ENCODE measurements around the gene EFNA5. TPM values are rescaled to one million over a fixed set of nuclear protein-coding genes. Genes with fewer than 3 reads are reported as not detected.

Gene EFNA5
- total and polyA plus RNA-seq, 2 of the 8 experiments (the other 6 are each of a cell fraction or from before 2014, with no cell fraction given): 9.6 to 21.8 TPM

DNA sequence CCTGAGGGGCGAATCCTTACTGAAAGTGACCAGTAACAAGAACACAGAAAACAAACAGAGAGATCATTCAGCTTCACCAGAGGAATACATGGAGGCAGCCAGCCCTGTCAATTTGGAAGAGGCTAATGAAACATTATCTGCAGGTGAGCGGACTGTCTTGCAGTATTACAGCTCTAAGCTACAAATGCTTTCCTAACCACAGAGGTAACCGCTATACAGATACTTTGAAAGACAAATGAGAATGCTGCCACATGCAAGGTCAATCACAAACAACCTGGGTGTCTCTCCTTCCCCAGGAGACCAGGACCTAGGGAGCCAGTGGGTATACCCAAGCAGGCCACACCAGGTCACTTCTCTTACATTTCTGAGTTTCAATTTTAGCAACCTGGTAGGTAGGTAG is 30.2 kb downstream of the EFNA5 start (continued):
- TF ChIP-seq, protein P1, sequence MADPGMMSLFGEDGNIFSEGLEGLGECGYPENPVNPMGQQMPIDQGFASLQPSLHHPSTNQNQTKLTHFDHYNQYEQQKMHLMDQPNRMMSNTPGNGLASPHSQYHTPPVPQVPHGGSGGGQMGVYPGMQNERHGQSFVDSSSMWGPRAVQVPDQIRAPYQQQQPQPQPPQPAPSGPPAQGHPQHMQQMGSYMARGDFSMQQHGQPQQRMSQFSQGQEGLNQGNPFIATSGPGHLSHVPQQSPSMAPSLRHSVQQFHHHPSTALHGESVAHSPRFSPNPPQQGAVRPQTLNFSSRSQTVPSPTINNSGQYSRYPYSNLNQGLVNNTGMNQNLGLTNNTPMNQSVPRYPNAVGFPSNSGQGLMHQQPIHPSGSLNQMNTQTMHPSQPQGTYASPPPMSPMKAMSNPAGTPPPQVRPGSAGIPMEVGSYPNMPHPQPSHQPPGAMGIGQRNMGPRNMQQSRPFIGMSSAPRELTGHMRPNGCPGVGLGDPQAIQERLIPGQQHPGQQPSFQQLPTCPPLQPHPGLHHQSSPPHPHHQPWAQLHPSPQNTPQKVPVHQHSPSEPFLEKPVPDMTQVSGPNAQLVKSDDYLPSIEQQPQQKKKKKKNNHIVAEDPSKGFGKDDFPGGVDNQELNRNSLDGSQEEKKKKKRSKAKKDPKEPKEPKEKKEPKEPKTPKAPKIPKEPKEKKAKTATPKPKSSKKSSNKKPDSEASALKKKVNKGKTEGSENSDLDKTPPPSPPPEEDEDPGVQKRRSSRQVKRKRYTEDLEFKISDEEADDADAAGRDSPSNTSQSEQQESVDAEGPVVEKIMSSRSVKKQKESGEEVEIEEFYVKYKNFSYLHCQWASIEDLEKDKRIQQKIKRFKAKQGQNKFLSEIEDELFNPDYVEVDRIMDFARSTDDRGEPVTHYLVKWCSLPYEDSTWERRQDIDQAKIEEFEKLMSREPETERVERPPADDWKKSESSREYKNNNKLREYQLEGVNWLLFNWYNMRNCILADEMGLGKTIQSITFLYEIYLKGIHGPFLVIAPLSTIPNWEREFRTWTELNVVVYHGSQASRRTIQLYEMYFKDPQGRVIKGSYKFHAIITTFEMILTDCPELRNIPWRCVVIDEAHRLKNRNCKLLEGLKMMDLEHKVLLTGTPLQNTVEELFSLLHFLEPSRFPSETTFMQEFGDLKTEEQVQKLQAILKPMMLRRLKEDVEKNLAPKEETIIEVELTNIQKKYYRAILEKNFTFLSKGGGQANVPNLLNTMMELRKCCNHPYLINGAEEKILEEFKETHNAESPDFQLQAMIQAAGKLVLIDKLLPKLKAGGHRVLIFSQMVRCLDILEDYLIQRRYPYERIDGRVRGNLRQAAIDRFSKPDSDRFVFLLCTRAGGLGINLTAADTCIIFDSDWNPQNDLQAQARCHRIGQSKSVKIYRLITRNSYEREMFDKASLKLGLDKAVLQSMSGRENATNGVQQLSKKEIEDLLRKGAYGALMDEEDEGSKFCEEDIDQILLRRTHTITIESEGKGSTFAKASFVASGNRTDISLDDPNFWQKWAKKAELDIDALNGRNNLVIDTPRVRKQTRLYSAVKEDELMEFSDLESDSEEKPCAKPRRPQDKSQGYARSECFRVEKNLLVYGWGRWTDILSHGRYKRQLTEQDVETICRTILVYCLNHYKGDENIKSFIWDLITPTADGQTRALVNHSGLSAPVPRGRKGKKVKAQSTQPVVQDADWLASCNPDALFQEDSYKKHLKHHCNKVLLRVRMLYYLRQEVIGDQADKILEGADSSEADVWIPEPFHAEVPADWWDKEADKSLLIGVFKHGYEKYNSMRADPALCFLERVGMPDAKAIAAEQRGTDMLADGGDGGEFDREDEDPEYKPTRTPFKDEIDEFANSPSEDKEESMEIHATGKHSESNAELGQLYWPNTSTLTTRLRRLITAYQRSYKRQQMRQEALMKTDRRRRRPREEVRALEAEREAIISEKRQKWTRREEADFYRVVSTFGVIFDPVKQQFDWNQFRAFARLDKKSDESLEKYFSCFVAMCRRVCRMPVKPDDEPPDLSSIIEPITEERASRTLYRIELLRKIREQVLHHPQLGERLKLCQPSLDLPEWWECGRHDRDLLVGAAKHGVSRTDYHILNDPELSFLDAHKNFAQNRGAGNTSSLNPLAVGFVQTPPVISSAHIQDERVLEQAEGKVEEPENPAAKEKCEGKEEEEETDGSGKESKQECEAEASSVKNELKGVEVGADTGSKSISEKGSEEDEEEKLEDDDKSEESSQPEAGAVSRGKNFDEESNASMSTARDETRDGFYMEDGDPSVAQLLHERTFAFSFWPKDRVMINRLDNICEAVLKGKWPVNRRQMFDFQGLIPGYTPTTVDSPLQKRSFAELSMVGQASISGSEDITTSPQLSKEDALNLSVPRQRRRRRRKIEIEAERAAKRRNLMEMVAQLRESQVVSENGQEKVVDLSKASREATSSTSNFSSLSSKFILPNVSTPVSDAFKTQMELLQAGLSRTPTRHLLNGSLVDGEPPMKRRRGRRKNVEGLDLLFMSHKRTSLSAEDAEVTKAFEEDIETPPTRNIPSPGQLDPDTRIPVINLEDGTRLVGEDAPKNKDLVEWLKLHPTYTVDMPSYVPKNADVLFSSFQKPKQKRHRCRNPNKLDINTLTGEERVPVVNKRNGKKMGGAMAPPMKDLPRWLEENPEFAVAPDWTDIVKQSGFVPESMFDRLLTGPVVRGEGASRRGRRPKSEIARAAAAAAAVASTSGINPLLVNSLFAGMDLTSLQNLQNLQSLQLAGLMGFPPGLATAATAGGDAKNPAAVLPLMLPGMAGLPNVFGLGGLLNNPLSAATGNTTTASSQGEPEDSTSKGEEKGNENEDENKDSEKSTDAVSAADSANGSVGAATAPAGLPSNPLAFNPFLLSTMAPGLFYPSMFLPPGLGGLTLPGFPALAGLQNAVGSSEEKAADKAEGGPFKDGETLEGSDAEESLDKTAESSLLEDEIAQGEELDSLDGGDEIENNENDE (IDR thresholded peaks at IDR 0.05; ENCODE audit: insufficient replicate concordance, low read length): no peak
- TF ChIP-seq JUND (IDR thresholded peaks at IDR 0.05; ENCODE audit: low read length) (no peak), RNF2 (IDR thresholded peaks at IDR 0.05; ENCODE audit: borderline replicate concordance, low read depth, low read length, missing control alignments, poor library complexity, severe bottlenecking) (no peak), CBX5 (IDR thresholded peaks at IDR 0.05; ENCODE audit: low read depth, low read length) (no peak), JUN (IDR thresholded peaks at IDR 0.05; ENCODE audit: low read depth, low read length) (no peak), POLR2AphosphoS5 (IDR thresholded peaks at IDR 0.05; ENCODE audit: low read depth, low read length) (no peak), SP1 (IDR thresholded peaks at IDR 0.05; ENCODE audit: low read depth, low read length) (no peak), CREB1 (IDR thresholded peaks at IDR 0.05) (no peak), PHF8 (conservative IDR thresholded peaks at IDR 0.05; ENCODE audit: low read depth, low read length) (no peak), ASH2L (IDR thresholded peaks at IDR 0.05; ENCODE audit: low read length) (no peak)
- TF ChIP-seq, protein P2, sequence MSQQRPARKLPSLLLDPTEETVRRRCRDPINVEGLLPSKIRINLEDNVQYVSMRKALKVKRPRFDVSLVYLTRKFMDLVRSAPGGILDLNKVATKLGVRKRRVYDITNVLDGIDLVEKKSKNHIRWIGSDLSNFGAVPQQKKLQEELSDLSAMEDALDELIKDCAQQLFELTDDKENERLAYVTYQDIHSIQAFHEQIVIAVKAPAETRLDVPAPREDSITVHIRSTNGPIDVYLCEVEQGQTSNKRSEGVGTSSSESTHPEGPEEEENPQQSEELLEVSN (IDR thresholded peaks at IDR 0.05): no peak

All from H1 (cell line).